HepG2 (cell line): Measurements from ENCODE around the gene PDCD2. TPM values are rescaled to one million over a fixed set of nuclear protein-coding genes. Genes with fewer than 3 reads are reported as not detected.

Experiments
- ATAC-seq: fragments of 200-7000 bp; cut with Tn5 transposase; 3 replicates; pipeline ENCODE4 v1.9.1; 2020; ENCODE audit warnings: mild to moderate bottlenecking, moderate library complexity
- BruUV-seq: library from RNA; stranded (reverse); fragments of 400-500 nt; replicated peaks from 2 replicates; lab custom pipeline; 2021; lab: Mats Ljungman, UMichigan
- CTCF ChIA-PET: fragments of 300-600 bp; formaldehyde crosslinking; extraction: SDS; loops from one replicate; lab custom pipeline; 2021; ENCODE audit warnings: low total read pairs, inconsistent platforms, low intra/inter-chr PET ratio; lab: Yijun Ruan, JAX
- POLR2A ChIA-PET: fragments of 350-600 bp; sonication (Branson Sonifier 250); formaldehyde crosslinking; loops from one replicate; lab custom pipeline; 2020; ENCODE audit warnings: antibody characterized with exemption, inconsistent platforms; lab: Yijun Ruan, JAX
- DNase-seq: peaks from one replicate; pipeline ENCODE4 v3.0.0-alpha.2; 2015; ENCODE audit warnings: low spot score
- FAIRE-seq: peaks from 3 replicates; lab custom pipeline; 2011; peaks lifted over from hg19 to GRCh38; lab: Jason Lieb, UNC
- H2AFZ ChIP-seq: one replicate; pipeline ENCODE4 v1.6.1; 2011; ENCODE audit warnings: low read length, inconsistent platforms
- H3K27ac ChIP-seq: fragments of 300-600 bp; 3 replicates; pipeline ENCODE4 v1.8.0; 2011; ENCODE audit warnings: mixed run types, mild to moderate bottlenecking, mixed read lengths, low read length, inconsistent platforms; ENCODE audit not compliant: insufficient read depth; ENCODE audit errors: extremely low read length
- H3K27me3 ChIP-seq, 2 experiments: fragments of 200-600 bp in 1 of 2; 2 replicates in 1 of 2; 3 replicates in 1 of 2; pipeline versions ENCODE4 v1.6.0 to v1.8.0; 2011; ENCODE audit warnings: low read length in 2 of 2, mild to moderate bottlenecking in 2 of 2, moderate library complexity in 2 of 2, inconsistent platforms in 1 of 2; ENCODE audit not compliant: insufficient read depth in 2 of 2, control insufficient read depth in 1 of 2
- H3K36me3 ChIP-seq, 2 experiments: fragments of 200-600 bp in 1 of 2; replicated peaks in 1 of 2; 2 replicates in 1 of 2; 3 replicates in 1 of 2; pipeline versions ENCODE4 v1.5.1 to v1.8.0; 2011; ENCODE audit warnings: low read length in 2 of 2, inconsistent platforms in 1 of 2; ENCODE audit not compliant: insufficient read depth in 2 of 2, control insufficient read depth in 1 of 2
- H3K4me1 ChIP-seq: 2 replicates; pipeline ENCODE4 v1.5.1; 2012; ENCODE audit warnings: low read length, inconsistent platforms; ENCODE audit not compliant: insufficient read depth
- H3K4me2 ChIP-seq: 2 replicates; pipeline ENCODE4 v1.6.0; 2011; ENCODE audit warnings: low read depth, low read length, inconsistent platforms
- H3K4me3 ChIP-seq, 3 experiments: fragments of 200-600 bp in 1 of 3; sonication (generic), shearing (Covaris generic) in 1 of 3; replicated peaks in 1 of 3; 2 replicates each; pipeline ENCODE4 v1.5.1; 2011 to 2016; ENCODE audit warnings: low read length in 3 of 3, inconsistent platforms in 2 of 3, low read depth in 2 of 3, mild to moderate bottlenecking in 2 of 3, control low read depth in 1 of 3, mixed read lengths in 1 of 3; ENCODE audit not compliant: insufficient read depth in 1 of 3
- H3K79me2 ChIP-seq: one replicate; pipeline ENCODE4 v1.6.1; 2011; ENCODE audit warnings: low read length, inconsistent platforms; ENCODE audit not compliant: insufficient read depth
- H3K9ac ChIP-seq: 2 replicates; pipeline ENCODE4 v1.6.0; 2011; ENCODE audit warnings: mild to moderate bottlenecking, low read depth, low read length, inconsistent platforms; ENCODE audit not compliant: insufficient read depth
- H3K9me3 ChIP-seq: 2 replicates; pipeline ENCODE4 v1.5.1; 2012; ENCODE audit warnings: mild to moderate bottlenecking, low read length
- H4K20me1 ChIP-seq: 2 replicates; pipeline ENCODE4 v1.6.0; 2011; ENCODE audit warnings: inconsistent platforms, mild to moderate bottlenecking, low read length, moderate library complexity; ENCODE audit not compliant: insufficient read depth
- AGO2 ChIP-seq: fragments of 200-400 bp; formaldehyde crosslinking; optimal IDR thresholded peaks from 2 replicates; pipeline ENCODE3; 2017; ENCODE audit warnings: mild to moderate bottlenecking, low read depth, low read length, moderate library complexity
- CEBPG ChIP-seq: IDR thresholded peaks from 2 replicates; pipeline ENCODE4 v1.6.1; 2016
- HMG20B ChIP-seq: conservative IDR thresholded peaks from 2 replicates; pipeline ENCODE4 v1.6.1; 2016; ENCODE audit warnings: missing genetic modification reagents, missing compliant biosample characterization
- IRF2 ChIP-seq: IDR thresholded peaks from 2 replicates; pipeline ENCODE4 v1.6.1; 2018; ENCODE audit warnings: missing genetic modification reagents, missing compliant biosample characterization
- KAT7 ChIP-seq: IDR thresholded peaks from 2 replicates; pipeline ENCODE4 v1.6.1; 2018; ENCODE audit warnings: borderline replicate concordance, missing compliant biosample characterization
- MED13 ChIP-seq: sonication (generic); formaldehyde crosslinking; IDR thresholded peaks from 2 replicates; pipeline ENCODE4 v1.5.0; 2020; ENCODE audit warnings: missing genetic modification reagents
- NRL ChIP-seq: sonication (generic); formaldehyde crosslinking; IDR thresholded peaks from 2 replicates; pipeline ENCODE4 v1.5.0; 2020; ENCODE audit warnings: missing genetic modification reagents, mild to moderate bottlenecking, moderate library complexity, borderline replicate concordance
- PHF21A ChIP-seq: sonication (generic); formaldehyde crosslinking; IDR thresholded peaks from 2 replicates; pipeline ENCODE4 v1.5.0; 2020; ENCODE audit warnings: mild to moderate bottlenecking, missing genetic modification reagents
- PITX1 ChIP-seq: sonication (generic); formaldehyde crosslinking; IDR thresholded peaks from 2 replicates; pipeline ENCODE4 v1.5.1; 2020; ENCODE audit warnings: mild to moderate bottlenecking, missing genetic modification reagents
- RFXAP ChIP-seq: sonication (generic); formaldehyde crosslinking; IDR thresholded peaks from 2 replicates; pipeline ENCODE4 v1.4.0; 2020; ENCODE audit warnings: missing genetic modification reagents, borderline replicate concordance
- U2AF1 ChIP-seq: fragments of 200-400 bp; formaldehyde crosslinking; optimal IDR thresholded peaks from 2 replicates; pipeline ENCODE3; 2017; ENCODE audit warnings: mild to moderate bottlenecking, low read depth, low read length
- XRCC5 ChIP-seq: fragments of 200-400 bp; formaldehyde crosslinking; optimal IDR thresholded peaks from 2 replicates; pipeline ENCODE3; 2017; ENCODE audit warnings: mild to moderate bottlenecking, low read length
- YEATS4 ChIP-seq: sonication (generic); formaldehyde crosslinking; IDR thresholded peaks from 2 replicates; pipeline ENCODE4 v1.4.0; 2020; ENCODE audit warnings: missing genetic modification reagents, borderline replicate concordance
- ZEB1 ChIP-seq: IDR thresholded peaks from 2 replicates; pipeline ENCODE4 v1.6.1; 2012; ENCODE audit warnings: mild to moderate bottlenecking, low read depth, inconsistent platforms; ENCODE audit not compliant: insufficient replicate concordance
- ZNF232 ChIP-seq: sonication (generic); formaldehyde crosslinking; IDR thresholded peaks from 2 replicates; pipeline ENCODE4 v1.4.0; 2020; ENCODE audit warnings: missing genetic modification reagents, borderline replicate concordance
- ZNF546 ChIP-seq: sonication (generic); formaldehyde crosslinking; conservative IDR thresholded peaks from 2 replicates; pipeline ENCODE4 v1.8.1; 2023; ENCODE audit warnings: mild to moderate bottlenecking, missing genetic modification reagents
- WGBS: methylation state at CpG from one replicate; pipeline ENCODE4 v1.1.6; 2017; ENCODE audit warnings: low lambda C conversion rate; 5-methylcytosine and 5-hydroxymethylcytosine counted together
- in situ Hi-C: cut with HindIII; loops from 2 replicates; pipeline ENCODE4 v1.10.0; 2017; ENCODE audit warnings: low pct_unique_long_range_greater_than_20kb; ENCODE audit not compliant: extremely low pct_ligation_motif_present
- intact Hi-C: fragments of 100-400 bp; cut with micrococcal nuclease; formaldehyde crosslinking; loops from one replicate; pipeline ENCODE4 v1.10.0; 2022; ENCODE audit not compliant: unreplicated experiment
- polyA plus RNA-seq, 8 experiments: library from polyadenylated mRNA; depleted of rRNA in 3 of 8; stranded (reverse) in 7 of 8; unstranded in 1 of 8; fragments of >200 nt; fragmentation: Illumina TruSeq in 4 of 8; extraction: Trizol in 4 of 8; gene quantifications; 2 replicates each; pipeline versions ENCODE4 v1.2.1 to v1.2.3, GENCODE V29; 2011 to 2016; ENCODE audit warnings: low read depth in 4 of 8, missing spikeins in 1 of 8, mixed read lengths in 1 of 8; ENCODE audit not compliant: insufficient read depth in 1 of 8
- total RNA-seq, 5 experiments: library from RNA; depleted of rRNA; stranded (reverse); fragments of >200 nt; fragmentation: Illumina TruSeq; extraction: Trizol; gene quantifications; 2 replicates each; pipeline ENCODE4 v1.2.3, GENCODE V29; 2016; ENCODE audit warnings: low read depth in 1 of 5
- TF ChIP-seq, protein P1 (sequence below): IDR thresholded peaks from 2 replicates; pipeline ENCODE4 v1.6.1; 2016

PDCD2 gene
- total and polyA plus RNA-seq, 2 of the 13 experiments (the other 11 are each of a cell fraction or from before 2014, with no cell fraction given): 83.6 to 133 TPM

DNA sequence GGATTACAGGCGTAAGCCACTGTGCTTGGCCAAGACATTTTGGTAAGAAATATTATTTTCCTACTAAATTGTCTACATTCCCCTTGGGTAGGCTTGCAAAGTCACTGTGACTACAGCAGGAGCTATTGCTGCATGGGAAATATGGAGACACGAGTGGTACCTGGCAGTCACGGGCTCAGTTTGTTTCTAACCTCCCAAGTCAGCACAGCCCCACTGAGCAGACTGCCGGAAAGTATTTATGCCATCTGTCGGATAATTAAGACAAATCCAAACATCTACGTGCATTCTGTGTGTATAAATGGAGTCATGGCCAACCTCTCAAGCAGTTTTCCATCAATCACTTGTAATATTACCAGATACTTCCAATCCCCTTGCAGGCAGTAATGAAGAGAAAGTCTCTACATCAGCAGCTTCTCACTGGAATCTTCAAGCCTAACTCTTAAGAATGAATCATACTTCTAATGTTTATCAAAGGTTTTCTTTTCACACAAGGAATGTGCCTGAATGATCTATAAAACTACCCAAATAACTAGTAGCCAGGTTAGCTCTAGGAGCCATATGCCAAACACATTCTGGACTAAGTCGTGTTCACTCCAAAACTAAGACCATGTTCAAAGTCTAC is 51.5 kb downstream of the PDCD2 start:
- no TSS peak for BruUV-seq
- Histone ChIP-seq H4K20me1 (no peaks in the 10 kb centered on the region), H3K36me3 (peaks cover 21 to 47% of the 10 kb centered on the region in 2 experiments), H3K4me2 (no peak overlapping the region), H3K4me1 (peaks cover 17% of the 10 kb centered on the region), H3K79me2 (no peaks in the 10 kb centered on the region), H3K27ac (no peak overlapping the region), H2AFZ (no peak overlapping the region), H3K9me3 (no peaks in the 10 kb centered on the region), H3K4me3 (no peak overlapping the region), H3K27me3 (no peaks in the 10 kb centered on the region), H3K9ac (no peak overlapping the region)
- ChIA-PET CTCF (no interaction called here), POLR2A (no interaction called here)
- FAIRE-seq (no peak), DNase-seq (no peak), ATAC-seq (no peak)
- in situ Hi-C loops: loop anchor here (5.0 kb wide), 1 partner anchor 701 kb away; no protein-coding TSS in a partner anchor
- over 99% methylated on average over 7 of the region's 7 CpGs for whole genome bisulfite sequencing
- no peak for TF ChIP-seq NRL (CRISPR knock-in tag)
- no peak for TF ChIP-seq ZEB1
- peak; percentile 9 for TF ChIP-seq AGO2
- TF ChIP-seq CEBPG (CRISPR knock-in tag): no peak
- intact Hi-C loops: loop anchor here (5.0 kb wide), 2 partner anchors 736 to 1576 kb away; no protein-coding TSS in a partner anchor

DNA sequence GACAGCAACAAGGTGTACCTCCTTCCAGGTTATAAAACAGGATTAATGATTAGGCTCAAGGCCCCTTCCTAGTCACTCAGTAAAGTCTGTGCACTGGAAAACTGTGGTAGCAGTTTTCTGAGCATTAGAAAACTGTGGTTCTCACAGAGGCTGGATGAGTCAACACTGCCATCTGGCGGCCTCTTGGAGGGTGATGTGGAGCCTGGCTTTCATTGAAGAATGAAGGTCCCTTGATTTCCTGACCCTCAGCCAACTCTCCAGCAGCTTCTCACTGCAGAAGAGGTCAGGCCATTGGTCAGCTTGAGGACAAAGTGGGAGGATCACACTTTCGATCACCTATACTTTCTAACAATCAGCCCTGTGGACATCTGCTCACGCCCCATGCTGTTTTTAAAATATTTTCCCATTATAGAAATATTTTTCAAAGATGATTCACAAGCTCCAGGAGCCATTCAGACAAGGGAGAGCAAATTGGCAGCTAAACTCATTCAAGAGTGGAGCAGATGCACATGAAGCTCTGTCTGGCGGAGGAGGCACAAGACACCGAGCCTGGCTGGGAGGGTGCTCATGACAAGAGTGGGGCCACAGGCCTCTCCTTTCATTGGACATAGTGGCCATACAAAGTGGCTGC is 54.5 kb downstream of the PDCD2 start:
- Histone ChIP-seq H3K27me3 (no peaks in the 10 kb centered on the region; a peak in 1 of 5 replicates), H3K4me2 (no peak overlapping the region), H4K20me1 (no peaks in the 10 kb centered on the region), H3K79me2 (no peaks in the 10 kb centered on the region), H3K36me3 (peaks cover 5 to 17% of the 10 kb centered on the region in 2 experiments; a peak in 4 of 5 replicates), H3K4me3 (no peak overlapping the region), H2AFZ (no peak overlapping the region), H3K4me1 (peaks cover 5% of the 10 kb centered on the region), H3K9ac (no peak overlapping the region), H3K9me3 (no peaks in the 10 kb centered on the region), H3K27ac (no peak overlapping the region)
- ATAC-seq (peak; percentile 91), DNase-seq (peak; percentile 69), FAIRE-seq (peak; percentile 98)
- intact Hi-C loops (loop anchor here (1.0 to 5.0 kb wide), 3 partner anchors 699 to 1573 kb away; no protein-coding TSS in a partner anchor), in situ Hi-C loops (loop anchor here (5.0 kb wide), 1 partner anchor 698 kb away; no protein-coding TSS in a partner anchor)
- POLR2A ChIA-PET: no interaction called here
- CTCF ChIA-PET: interaction anchor here (0.7 to 2.2 kb wide), 6 partner anchors 13 to 1635 kb away, joined by 3 to 10 read pairs (median 4); no protein-coding TSS in a partner anchor
- BruUV-seq: no TSS peak
- 52% methylated on average over 5 of the region's 5 CpGs for WGBS
- TF ChIP-seq RFXAP (no peak), MED13 (CRISPR knock-in tag) (no peak), ZNF232 (CRISPR knock-in tag) (no peak), HMG20B (CRISPR knock-in tag) (no peak), KAT7 (CRISPR knock-in tag) (no peak), ZNF546 (no peak), XRCC5 (peak; percentile 82), PITX1 (CRISPR knock-in tag) (no peak), IRF2 (CRISPR knock-in tag) (0 out of 2 replicates have a peak, but pooled peaks have one; percentile 24), YEATS4 (CRISPR knock-in tag) (no peak), U2AF1 (no peak), PHF21A (CRISPR knock-in tag) (no peak)
- TF ChIP-seq, protein P1, sequence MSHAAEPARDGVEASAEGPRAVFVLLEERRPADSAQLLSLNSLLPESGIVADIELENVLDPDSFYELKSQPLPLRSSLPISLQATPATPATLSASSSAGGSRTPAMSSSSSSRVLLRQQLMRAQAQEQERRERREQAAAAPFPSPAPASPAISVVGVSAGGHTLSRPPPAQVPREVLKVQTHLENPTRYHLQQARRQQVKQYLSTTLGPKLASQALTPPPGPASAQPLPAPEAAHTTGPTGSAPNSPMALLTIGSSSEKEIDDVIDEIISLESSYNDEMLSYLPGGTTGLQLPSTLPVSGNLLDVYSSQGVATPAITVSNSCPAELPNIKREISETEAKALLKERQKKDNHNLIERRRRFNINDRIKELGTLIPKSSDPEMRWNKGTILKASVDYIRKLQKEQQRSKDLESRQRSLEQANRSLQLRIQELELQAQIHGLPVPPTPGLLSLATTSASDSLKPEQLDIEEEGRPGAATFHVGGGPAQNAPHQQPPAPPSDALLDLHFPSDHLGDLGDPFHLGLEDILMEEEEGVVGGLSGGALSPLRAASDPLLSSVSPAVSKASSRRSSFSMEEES: no peak
